GM12892 (cell line): ENCODE data around the gene CACNA1E.

ENCODE experiments used
- POLR2A ChIP-seq: IDR thresholded peaks from 2 replicates; pipeline ENCODE4 v1.6.1; 2011; ENCODE audit warnings: low read depth, low read length, control low read depth
- POLR2AphosphoS5 ChIP-seq: IDR thresholded peaks from 2 replicates; pipeline ENCODE4 v1.6.1; 2011; ENCODE audit warnings: low read depth, low read length, control low read depth
- TAF1 ChIP-seq: IDR thresholded peaks from 2 replicates; pipeline ENCODE4 v1.6.1; 2011; ENCODE audit warnings: low read depth, mild to moderate bottlenecking, control low read depth, low read length, borderline replicate concordance

- TF ChIP-seq POLR2AphosphoS5 (no peak), POLR2A (no peak), TAF1 (no peak)
Observed at GRCh38 chr1:181726320-181727012, 243.1 kb downstream of the CACNA1E start.
